Measurements from ENCODE around the gene TGIF1. TPM values are rescaled to one million over a fixed set of nuclear protein-coding genes. Genes with fewer than 3 reads are reported as not detected.

The TGIF1 gene
- total and polyA plus RNA-seq, 2 donors (not counting 1 experiment from before 2014, with no cell fraction given) = 30.4 to 140 TPM

DNA sequence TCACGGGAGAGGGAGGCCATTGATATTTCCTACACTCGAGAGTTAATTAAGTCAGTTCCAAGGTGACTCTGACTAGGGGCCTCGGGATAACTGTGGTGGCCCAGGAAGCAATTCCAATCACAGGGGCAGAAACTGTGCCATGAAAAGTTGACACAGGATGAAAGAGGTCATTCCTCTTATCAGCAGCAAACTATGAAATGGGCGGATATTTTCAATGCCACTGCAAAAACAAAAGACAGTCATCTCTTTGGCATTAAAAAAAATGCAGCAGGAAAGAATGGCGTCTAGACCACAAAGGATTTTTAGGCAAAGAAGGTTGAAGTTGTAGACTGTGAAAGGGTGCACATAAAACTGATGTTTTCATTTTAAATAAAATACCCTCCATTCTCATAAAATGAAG lies 50.0 kb downstream of the TGIF1 start:
- ChIA-PET CTCF (interaction anchor here (0.8 to 2.5 kb wide), 3 partner anchors 94 to 202 kb away, joined by 3 to 8 read pairs (median 4); no protein-coding TSS in a partner anchor), POLR2A (no interaction called here)
- Histone ChIP-seq H3K79me2 (ENCODE audit: control insufficient read depth, insufficient read depth, low read length) (no peaks in the 10 kb centered on the region), H3K4me3 (ENCODE audit: control extremely low read depth in 1 of 5, extremely low read depth in 1 of 5, insufficient read depth in 1 of 5, low read depth in 2 of 5, low read length in 4 of 5) (peak overlapping the region in 1 of 5 experiments; percentile 58), H3K9ac (ENCODE audit: low read length) (peak overlapping the region; percentile 57), H4K20me1 (ENCODE audit: control insufficient read depth, insufficient read depth, low read length, poor library complexity, severe bottlenecking) (no peaks in the 10 kb centered on the region), H3K27ac (ENCODE audit: low read length in 2 of 2) (no peak overlapping the region), H3K9me3 (ENCODE audit: control extremely low read depth in 1 of 3, control insufficient read depth in 2 of 3, insufficient read depth in 1 of 3, low read length in 2 of 3) (no peaks in the 10 kb centered on the region), H3K4me2 (replicated peaks; ENCODE audit: low read depth, low read length, poor library complexity, severe bottlenecking) (peak overlapping the region; percentile 80), H2AFZ (ENCODE audit: insufficient read depth, low read depth, low read length, poor library complexity, severe bottlenecking) (peak overlapping the region; percentile 69), H3K36me3 (replicated peaks in 1 of 2; ENCODE audit: control extremely low read depth in 1 of 2, control insufficient read depth in 1 of 2, extremely low read depth in 1 of 2, insufficient read depth in 2 of 2, low read length in 1 of 2) (no peaks in the 10 kb centered on the region), H3K4me1 (ENCODE audit: control insufficient read depth in 2 of 2, insufficient read depth in 2 of 2, low read length in 2 of 2) (peaks cover 10 to 18% of the 10 kb centered on the region in 2 donors), H3K27me3 (replicated peaks in 1 of 4; ENCODE audit: control extremely low read depth in 1 of 4, control insufficient read depth in 3 of 4, insufficient read depth in 4 of 4, low read length in 3 of 4) (peaks cover 0 to 32% (median 20%) of the 10 kb centered on the region in 4 experiments)
- Mint-ChIP-seq H3K4me3 (peak overlapping the region; percentile 81), H3K9me3 (ENCODE audit: insufficient read depth) (no peaks in the 10 kb centered on the region), H3K27ac (no peak overlapping the region), H3K4me1 (peaks cover 23% of the 10 kb centered on the region), H3K27me3 (peaks cover 22% of the 10 kb centered on the region)
- no peak for DNase-seq
- TF ChIP-seq, protein P1, sequence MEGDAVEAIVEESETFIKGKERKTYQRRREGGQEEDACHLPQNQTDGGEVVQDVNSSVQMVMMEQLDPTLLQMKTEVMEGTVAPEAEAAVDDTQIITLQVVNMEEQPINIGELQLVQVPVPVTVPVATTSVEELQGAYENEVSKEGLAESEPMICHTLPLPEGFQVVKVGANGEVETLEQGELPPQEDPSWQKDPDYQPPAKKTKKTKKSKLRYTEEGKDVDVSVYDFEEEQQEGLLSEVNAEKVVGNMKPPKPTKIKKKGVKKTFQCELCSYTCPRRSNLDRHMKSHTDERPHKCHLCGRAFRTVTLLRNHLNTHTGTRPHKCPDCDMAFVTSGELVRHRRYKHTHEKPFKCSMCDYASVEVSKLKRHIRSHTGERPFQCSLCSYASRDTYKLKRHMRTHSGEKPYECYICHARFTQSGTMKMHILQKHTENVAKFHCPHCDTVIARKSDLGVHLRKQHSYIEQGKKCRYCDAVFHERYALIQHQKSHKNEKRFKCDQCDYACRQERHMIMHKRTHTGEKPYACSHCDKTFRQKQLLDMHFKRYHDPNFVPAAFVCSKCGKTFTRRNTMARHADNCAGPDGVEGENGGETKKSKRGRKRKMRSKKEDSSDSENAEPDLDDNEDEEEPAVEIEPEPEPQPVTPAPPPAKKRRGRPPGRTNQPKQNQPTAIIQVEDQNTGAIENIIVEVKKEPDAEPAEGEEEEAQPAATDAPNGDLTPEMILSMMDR (IDR thresholded peaks at IDR 0.05) = no peak
- TF ChIP-seq EZH2 (IDR thresholded peaks at IDR 0.05; ENCODE audit: borderline replicate concordance, insufficient read depth, low read depth, low read length, poor library complexity, severe bottlenecking) = no peak
- ATAC-seq (ENCODE audit: low read depth) = no peak
- intact Hi-C loops (cut with micrococcal nuclease) = no loop called here
- 30% methylated on average over 3 of the region's 5 CpGs for WGBS (ENCODE audit: insufficient coverage)

DNA sequence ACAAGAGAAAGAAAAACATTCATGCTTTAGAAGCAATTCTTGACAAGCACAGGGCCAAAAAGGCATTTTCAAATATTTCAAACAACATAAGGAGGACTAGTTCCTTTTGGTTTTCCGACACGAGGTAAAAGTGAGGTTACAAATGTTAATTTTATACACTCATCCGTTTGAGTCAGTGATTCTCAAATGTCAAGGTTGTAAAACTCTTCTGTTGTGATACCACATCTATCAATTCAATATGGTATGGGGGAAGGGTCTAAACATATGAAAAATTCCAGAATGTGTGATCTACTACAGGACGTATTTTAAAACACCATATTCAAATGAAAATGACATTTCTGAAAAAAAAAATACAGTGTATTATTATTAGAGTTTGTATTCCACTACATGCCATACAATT lies 52.7 kb downstream of the TGIF1 start:
- Histone ChIP-seq H3K79me2 (ENCODE audit: control insufficient read depth, insufficient read depth, low read length) (no peaks in the 10 kb centered on the region), H3K27me3 (replicated peaks in 1 of 4; ENCODE audit: control extremely low read depth in 1 of 4, control insufficient read depth in 3 of 4, insufficient read depth in 4 of 4, low read length in 3 of 4) (peaks cover 0 to 32% (median 20%) of the 10 kb centered on the region in 4 experiments), H3K27ac (ENCODE audit: low read length in 2 of 2) (no peak overlapping the region), H3K9me3 (ENCODE audit: control extremely low read depth in 1 of 3, control insufficient read depth in 2 of 3, insufficient read depth in 1 of 3, low read length in 2 of 3) (no peaks in the 10 kb centered on the region), H3K36me3 (replicated peaks in 1 of 2; ENCODE audit: control extremely low read depth in 1 of 2, control insufficient read depth in 1 of 2, extremely low read depth in 1 of 2, insufficient read depth in 2 of 2, low read length in 1 of 2) (no peaks in the 10 kb centered on the region), H3K9ac (ENCODE audit: low read length) (no peak overlapping the region), H3K4me2 (replicated peaks; ENCODE audit: low read depth, low read length, poor library complexity, severe bottlenecking) (no peak overlapping the region), H4K20me1 (ENCODE audit: control insufficient read depth, insufficient read depth, low read length, poor library complexity, severe bottlenecking) (no peaks in the 10 kb centered on the region), H2AFZ (ENCODE audit: insufficient read depth, low read depth, low read length, poor library complexity, severe bottlenecking) (no peak overlapping the region), H3K4me1 (ENCODE audit: control insufficient read depth in 2 of 2, insufficient read depth in 2 of 2, low read length in 2 of 2) (peaks cover 10 to 13% of the 10 kb centered on the region in 2 donors), H3K4me3 (ENCODE audit: control extremely low read depth in 1 of 5, extremely low read depth in 1 of 5, insufficient read depth in 1 of 5, low read depth in 2 of 5, low read length in 4 of 5) (no peak overlapping the region)
- Mint-ChIP-seq H3K9me3 (ENCODE audit: insufficient read depth) (no peaks in the 10 kb centered on the region), H3K27me3 (peaks cover 20% of the 10 kb centered on the region), H3K27ac (no peak overlapping the region), H3K4me1 (peaks cover 17% of the 10 kb centered on the region), H3K4me3 (no peak overlapping the region)
- TF ChIP-seq, protein P1 (IDR thresholded peaks at IDR 0.05) = no peak
- TF ChIP-seq EZH2 (IDR thresholded peaks at IDR 0.05; ENCODE audit: borderline replicate concordance, insufficient read depth, low read depth, low read length, poor library complexity, severe bottlenecking) = no peak
- ChIA-PET POLR2A (no interaction called here), CTCF (no interaction called here)
- no peak for ATAC-seq (ENCODE audit: low read depth)
- intact Hi-C loops (cut with micrococcal nuclease) = no loop called here
- WGBS (ENCODE audit: insufficient coverage) = no CpG with 5 or more reads among the region's 4 CpGs
- DNase-seq = no peak
